Measurements from ENCODE around the gene PDK2. TPM values are rescaled to one million over a fixed set of nuclear protein-coding genes. Genes with fewer than 3 reads are reported as not detected.
A peak's percentile ranks its signal among the peaks of the same experiment; 100 is the strongest.

The PDK2 gene
- total RNA-seq, 4 donors from 2014 or later, result 111 to 335 (median 124) TPM

- ATAC-seq, result no peak
- no peaks in the 10 kb centered on the region for H3K9me3 ChIP-seq
- H3K27me3 ChIP-seq, result peaks cover 0 to 4% (median 0%) of the 10 kb centered on the region in 3 donors
- peak overlapping the region; percentile 89 to 95 (median 95) for H3K27ac ChIP-seq
- peaks cover 35 to 47% of the 10 kb centered on the region in 2 donors for H3K4me1 ChIP-seq
- TF ChIP-seq POLR2A (IDR thresholded peaks at IDR 0.05), result no peak
- TF ChIP-seq, protein P1, sequence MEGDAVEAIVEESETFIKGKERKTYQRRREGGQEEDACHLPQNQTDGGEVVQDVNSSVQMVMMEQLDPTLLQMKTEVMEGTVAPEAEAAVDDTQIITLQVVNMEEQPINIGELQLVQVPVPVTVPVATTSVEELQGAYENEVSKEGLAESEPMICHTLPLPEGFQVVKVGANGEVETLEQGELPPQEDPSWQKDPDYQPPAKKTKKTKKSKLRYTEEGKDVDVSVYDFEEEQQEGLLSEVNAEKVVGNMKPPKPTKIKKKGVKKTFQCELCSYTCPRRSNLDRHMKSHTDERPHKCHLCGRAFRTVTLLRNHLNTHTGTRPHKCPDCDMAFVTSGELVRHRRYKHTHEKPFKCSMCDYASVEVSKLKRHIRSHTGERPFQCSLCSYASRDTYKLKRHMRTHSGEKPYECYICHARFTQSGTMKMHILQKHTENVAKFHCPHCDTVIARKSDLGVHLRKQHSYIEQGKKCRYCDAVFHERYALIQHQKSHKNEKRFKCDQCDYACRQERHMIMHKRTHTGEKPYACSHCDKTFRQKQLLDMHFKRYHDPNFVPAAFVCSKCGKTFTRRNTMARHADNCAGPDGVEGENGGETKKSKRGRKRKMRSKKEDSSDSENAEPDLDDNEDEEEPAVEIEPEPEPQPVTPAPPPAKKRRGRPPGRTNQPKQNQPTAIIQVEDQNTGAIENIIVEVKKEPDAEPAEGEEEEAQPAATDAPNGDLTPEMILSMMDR (IDR thresholded peaks at IDR 0.05 in 4 of 5, conservative IDR thresholded peaks at IDR 0.05 in 1 of 5), result no peak
- in situ Hi-C loops (cut with MboI; ENCODE audit: low sequenced_read_pairs in 4 of 4) (no loop called here), intact Hi-C loops (cut with DNase I; ENCODE audit: low total_unique reads) (loop anchor here (2.0 to 5.0 kb wide), 3 partner anchors 19 to 37 kb away; partner anchors contain the start of genes PDK2 and SGCA)
- H3K36me3 ChIP-seq, result peaks cover 0 to 16% of the 10 kb centered on the region in 2 donors
- H3K4me3 ChIP-seq, result no peak overlapping the region
- no peak for DNase-seq
Measured at GRCh38 chr17:50132104-50132794, 37.1 kb downstream of the PDK2 start.

DNA sequence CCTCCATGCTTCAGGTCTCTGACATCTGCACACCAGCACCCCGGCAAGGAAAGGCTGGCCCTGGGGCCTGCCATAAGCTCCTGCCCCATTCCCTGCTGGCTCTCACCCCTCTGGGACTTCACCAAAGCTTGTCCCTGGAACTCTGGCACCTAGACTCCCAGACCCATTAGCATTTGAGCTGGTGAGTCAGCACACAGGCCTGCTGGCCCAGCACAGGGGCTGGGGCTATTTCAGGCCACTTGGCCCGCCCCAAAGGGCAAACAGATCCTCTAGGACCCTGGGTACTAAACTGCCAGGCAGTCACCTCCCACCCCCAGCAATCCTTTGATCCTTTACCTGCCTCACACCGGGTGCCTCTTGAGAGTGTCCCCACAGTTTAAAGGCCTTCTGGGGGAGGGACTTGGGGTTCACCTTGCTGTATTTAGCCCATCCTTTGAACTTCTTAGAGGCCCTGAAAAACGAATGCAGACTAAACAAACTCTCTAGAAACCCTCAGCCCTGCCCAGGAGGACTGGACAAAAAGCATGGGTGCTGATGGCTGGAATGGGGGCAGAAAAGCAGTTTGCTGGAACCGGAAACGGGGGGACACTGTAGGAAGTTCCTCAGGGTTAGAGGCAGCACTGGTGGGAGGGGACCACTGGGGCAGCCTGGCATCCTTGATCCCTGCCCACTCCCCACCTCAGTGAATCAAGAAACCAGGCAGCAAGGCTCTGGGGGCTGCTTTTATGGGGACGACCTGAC lies 38.0 kb downstream of the PDK2 start:
- Histone ChIP-seq H3K27ac (peak overlapping the region; percentile 89 to 95 (median 95)), H3K4me3 (no peak overlapping the region), H3K36me3 (peaks cover 0 to 25% of the 10 kb centered on the region in 2 donors), H3K27me3 (peaks cover 0 to 4% (median 0%) of the 10 kb centered on the region in 3 donors), H3K9me3 (no peaks in the 10 kb centered on the region), H3K4me1 (peaks cover 35 to 47% of the 10 kb centered on the region in 2 donors)
- ATAC-seq, result peak; percentile 89 to 93
- TF ChIP-seq, protein P1 (IDR thresholded peaks at IDR 0.05 in 4 of 5, conservative IDR thresholded peaks at IDR 0.05 in 1 of 5), result no peak
- TF ChIP-seq POLR2A (IDR thresholded peaks at IDR 0.05), result no peak
- in situ Hi-C loops (cut with MboI; ENCODE audit: low sequenced_read_pairs in 4 of 4), result no loop called here
- intact Hi-C loops (cut with DNase I; ENCODE audit: low total_unique reads), result loop anchor here (2.0 to 5.0 kb wide), 3 partner anchors 20 to 38 kb away; partner anchors contain the start of genes PDK2 and SGCA
- peak; percentile 81 to 90 for DNase-seq

- Histone ChIP-seq H3K4me1 (peaks cover 35 to 47% of the 10 kb centered on the region in 2 donors), H3K27ac (peak overlapping the region; percentile 89 to 95 (median 95)), H3K27me3 (peaks cover 0 to 2% (median 0%) of the 10 kb centered on the region in 3 donors), H3K9me3 (no peaks in the 10 kb centered on the region), H3K4me3 (no peak overlapping the region), H3K36me3 (peaks cover 0 to 31% of the 10 kb centered on the region in 2 donors)
- intact Hi-C loops (cut with DNase I; ENCODE audit: low total_unique reads) (loop anchor here (2.0 to 5.0 kb wide), 3 partner anchors 21 to 39 kb away; partner anchors contain the start of genes PDK2 and SGCA), in situ Hi-C loops (cut with MboI; ENCODE audit: low sequenced_read_pairs in 4 of 4) (no loop called here)
- DNase-seq (no peak), ATAC-seq (peak in 1 of 2 donors; percentile 8)
- TF ChIP-seq, protein P1 (IDR thresholded peaks at IDR 0.05 in 4 of 5, conservative IDR thresholded peaks at IDR 0.05 in 1 of 5), result no peak
- TF ChIP-seq POLR2A (IDR thresholded peaks at IDR 0.05), result no peak
Measured at GRCh38 chr17:50133769-50134099, 38.6 kb downstream of the PDK2 start.

DNA sequence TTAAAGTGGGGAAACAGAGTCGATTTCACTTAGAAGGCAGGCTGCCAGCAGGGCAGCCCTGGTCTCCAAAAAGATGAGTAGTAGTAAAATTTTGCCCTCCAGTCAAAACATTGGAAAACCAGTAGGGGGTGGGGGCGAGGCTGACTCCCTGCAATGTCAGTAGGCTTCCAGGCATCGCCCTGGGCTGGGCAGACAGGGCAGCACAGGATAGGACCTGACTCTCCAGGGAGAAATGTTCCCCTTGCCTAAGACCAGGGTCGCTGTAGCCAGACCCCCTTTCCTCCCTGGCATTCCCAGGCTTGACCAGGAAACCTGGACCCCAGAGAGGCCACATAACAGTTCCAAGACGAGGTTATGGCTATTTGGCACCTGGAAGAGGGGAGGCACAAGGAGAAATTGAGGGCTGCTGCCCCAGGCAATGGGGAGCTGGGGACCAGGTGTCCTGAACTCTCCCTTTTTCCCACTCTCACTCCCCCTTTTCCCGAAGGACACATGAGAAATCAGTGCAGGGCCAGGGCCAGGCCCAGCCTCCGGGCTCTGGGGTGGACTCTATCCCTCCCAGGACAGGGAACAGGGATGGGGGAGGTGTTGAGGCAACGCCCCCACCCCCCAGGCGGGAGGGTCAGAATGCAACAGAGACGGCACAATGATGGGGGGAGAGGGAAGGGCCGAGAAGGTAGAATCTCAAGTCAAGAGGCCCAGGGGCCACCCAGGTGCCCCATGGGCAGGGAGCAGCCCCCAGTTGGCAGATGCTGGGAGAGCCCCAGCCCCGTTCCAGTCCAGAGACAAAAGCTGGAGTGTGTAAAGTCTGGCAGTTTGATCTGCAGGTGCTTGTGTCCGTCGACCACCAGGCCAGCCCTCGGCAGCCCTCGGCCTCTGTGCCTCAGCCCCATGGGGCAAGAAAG lies 39.3 kb downstream of the PDK2 start:
- no peak overlapping the region for H3K4me3 ChIP-seq
- intact Hi-C loops (cut with DNase I; ENCODE audit: low total_unique reads), result loop anchor here (5.0 kb wide), 1 partner anchor 33 kb away; the partner anchor contains the start of gene SGCA
- H3K27ac ChIP-seq, result peak overlapping the region; percentile 89 to 95 (median 95)
- no peak for TF ChIP-seq POLR2A (IDR thresholded peaks at IDR 0.05)
- TF ChIP-seq, protein P1 (IDR thresholded peaks at IDR 0.05 in 4 of 5, conservative IDR thresholded peaks at IDR 0.05 in 1 of 5), result no peak
- in situ Hi-C loops (cut with MboI; ENCODE audit: low sequenced_read_pairs in 4 of 4), result no loop called here
- no peak for ATAC-seq
- no peak for DNase-seq
- peaks cover 36 to 43% of the 10 kb centered on the region in 2 donors for H3K4me1 ChIP-seq
- H3K9me3 ChIP-seq, result no peaks in the 10 kb centered on the region
- peaks cover 0 to 38% of the 10 kb centered on the region in 2 donors for H3K36me3 ChIP-seq
- no peaks in the 10 kb centered on the region for H3K27me3 ChIP-seq
